CD4-positive, alpha-beta memory T cell (primary cell): ENCODE measurements around the gene BTBD1. TPM values are rescaled to one million over a fixed set of nuclear protein-coding genes. Genes with fewer than 3 reads are reported as not detected.

ENCODE experiments used
- CTCF ChIA-PET: fragments of 350-600 bp; sonication (Branson Sonifier 250); formaldehyde crosslinking; loops from one replicate; lab custom pipeline; 2021; ENCODE audit warnings: inconsistent platforms; ENCODE audit not compliant: partially characterized antibody; lab: Charles Lee
- POLR2A ChIA-PET: fragments of 350-600 bp; sonication (Branson Sonifier 250); formaldehyde crosslinking; loops from one replicate; lab custom pipeline; 2021; ENCODE audit not compliant: partially characterized antibody; lab: Charles Lee
- DNase-seq, 5 donors: peaks; one replicate each; pipeline versions ENCODE4 v3.0.0 to v3.0.0-alpha.2; 2020 to 2022; ENCODE audit warnings: mixed read lengths in 1 of 5
- H3K27ac ChIP-seq: one replicate; pipeline ENCODE4 v1.7.0; 2013; ENCODE audit warnings: low read depth, low read length
- H3K27me3 ChIP-seq: 2 replicates; pipeline ENCODE4 v1.7.0; 2013; ENCODE audit warnings: mild to moderate bottlenecking, low read length, moderate library complexity; ENCODE audit not compliant: insufficient read depth
- H3K36me3 ChIP-seq: 2 replicates; pipeline ENCODE4 v1.7.0; 2013; ENCODE audit warnings: mild to moderate bottlenecking, low read length, moderate library complexity; ENCODE audit not compliant: insufficient read depth
- H3K4me1 ChIP-seq: 2 replicates; pipeline ENCODE4 v1.7.0; 2013; ENCODE audit warnings: mild to moderate bottlenecking, low read length, moderate library complexity; ENCODE audit not compliant: insufficient read depth
- H3K4me3 ChIP-seq, 2 donors: one replicate each; pipeline ENCODE4 v1.7.0; 2013; ENCODE audit warnings: low read length in 2 of 2, mild to moderate bottlenecking in 1 of 2
- H3K9me3 ChIP-seq, 2 donors: one replicate each; pipeline ENCODE4 v1.7.0; 2013; ENCODE audit warnings: low read length in 2 of 2, control low read depth in 1 of 2; ENCODE audit not compliant: control insufficient read depth in 1 of 2
- H3K27ac Mint-ChIP-seq, 7 donors: one replicate each; pipeline ENCODE4 v1.8.0; 2020 to 2021; ENCODE audit warnings: mixed read lengths in 7 of 7, mild to moderate bottlenecking in 6 of 7, inconsistent platforms in 3 of 7, moderate library complexity in 3 of 7
- H3K27me3 Mint-ChIP-seq, 2 donors: one replicate each; pipeline ENCODE4 v1.8.0; 2020 to 2021; ENCODE audit warnings: mixed read lengths in 2 of 2
- H3K36me3 Mint-ChIP-seq, 2 donors: one replicate each; pipeline ENCODE4 v1.8.0; 2020 to 2021; ENCODE audit warnings: mixed read lengths in 2 of 2, inconsistent platforms in 1 of 2, mild to moderate bottlenecking in 1 of 2
- H3K4me1 Mint-ChIP-seq, 4 donors: one replicate each; pipeline ENCODE4 v1.8.0; 2020 to 2021; ENCODE audit warnings: mixed read lengths in 4 of 4, mild to moderate bottlenecking in 1 of 4
- H3K4me3 Mint-ChIP-seq, 8 donors: one replicate each; pipeline ENCODE4 v1.8.0; 2020 to 2021; ENCODE audit warnings: mixed read lengths in 8 of 8, mild to moderate bottlenecking in 7 of 8, moderate library complexity in 6 of 8, inconsistent platforms in 3 of 8
- H3K9me3 Mint-ChIP-seq, 8 donors: one replicate each; pipeline ENCODE4 v1.8.0; 2020 to 2021; ENCODE audit warnings: mixed read lengths in 8 of 8, mild to moderate bottlenecking in 5 of 8, inconsistent platforms in 3 of 8, moderate library complexity in 1 of 8
- intact Hi-C: fragments of 100-400 bp; cut with micrococcal nuclease; formaldehyde crosslinking; loops from one replicate; pipeline ENCODE4 v1.15.1; 2023
- polyA plus RNA-seq, 2 donors: library from polyadenylated mRNA; unstranded; fragments of 300-500 nt; fragmentation: Illumina TruSeq; gene quantifications; one replicate each; pipeline ENCODE4 v1.2.3, GENCODE V29; 2021
- total RNA-seq, 2 experiments: library from RNA; stranded (reverse); gene quantifications; one replicate each; pipeline ENCODE4 v1.2.3, GENCODE V29; 2021

BTBD1 gene
- total and polyA plus RNA-seq, 4 experiments from 2014 or later = 36.5 to 54.9 (median 44.3) TPM

DNA sequence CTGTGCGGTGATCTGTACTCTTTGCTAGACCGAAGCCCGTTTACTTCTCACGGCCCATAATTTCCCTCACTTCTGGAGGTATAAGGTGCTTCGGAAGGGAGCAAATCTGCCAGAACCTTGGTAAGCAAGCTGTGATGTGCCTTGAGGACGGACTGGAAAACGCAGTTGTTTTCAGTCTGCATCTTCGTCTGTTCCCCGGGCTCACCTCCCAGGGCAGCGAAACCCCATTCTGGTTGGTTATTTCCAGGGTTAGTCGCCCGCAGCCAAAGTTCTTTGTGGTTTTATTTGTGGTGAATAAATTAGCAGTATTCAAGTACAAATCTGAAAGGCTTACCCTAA, 80.6 kb downstream of the BTBD1 start:
- POLR2A ChIA-PET = interaction anchor here (0.6 to 5.2 kb wide), 12 partner anchors 9 to 446 kb away, joined by 3 to 42 read pairs (median 6); partner anchors contain the start of genes BTBD1, C15orf40, RPS17 and WHAMM
- H3K36me3 Mint-ChIP-seq = peaks cover 16 to 31% of the 10 kb centered on the region in 2 donors
- H3K9me3 Mint-ChIP-seq = no peaks in the 10 kb centered on the region
- H3K4me1 ChIP-seq = peaks cover 18% of the 10 kb centered on the region
- CTCF ChIA-PET = interaction anchor here (0.7 to 2.9 kb wide), 6 partner anchors 9 to 456 kb away, joined by 3 to 24 read pairs (median 10); partner anchors contain the start of genes BTBD1, C15orf40 and RPS17
- H3K27ac ChIP-seq = peak overlapping the region; percentile 71
- H3K27me3 ChIP-seq = no peaks in the 10 kb centered on the region
- peaks cover 7% of the 10 kb centered on the region for H3K36me3 ChIP-seq
- intact Hi-C loops = loop anchor here (1.0 to 10.0 kb wide), 6 partner anchors 14 to 446 kb away; partner anchors contain the start of genes C15orf40, RPS17 and WHAMM
- no peaks in the 10 kb centered on the region for H3K27me3 Mint-ChIP-seq
- H3K27ac Mint-ChIP-seq = peak overlapping the region; percentile 91 to 99 (median 96)
- no peaks in the 10 kb centered on the region for H3K9me3 ChIP-seq
- peaks cover 15 to 32% (median 25%) of the 10 kb centered on the region in 4 donors for H3K4me1 Mint-ChIP-seq
- H3K4me3 Mint-ChIP-seq = peak overlapping the region; percentile 96 to 99 (median 99)
- peak in 1 of 5 donors; percentile 60 for DNase-seq
- H3K4me3 ChIP-seq = peak overlapping the region; percentile 87 to 91

DNA sequence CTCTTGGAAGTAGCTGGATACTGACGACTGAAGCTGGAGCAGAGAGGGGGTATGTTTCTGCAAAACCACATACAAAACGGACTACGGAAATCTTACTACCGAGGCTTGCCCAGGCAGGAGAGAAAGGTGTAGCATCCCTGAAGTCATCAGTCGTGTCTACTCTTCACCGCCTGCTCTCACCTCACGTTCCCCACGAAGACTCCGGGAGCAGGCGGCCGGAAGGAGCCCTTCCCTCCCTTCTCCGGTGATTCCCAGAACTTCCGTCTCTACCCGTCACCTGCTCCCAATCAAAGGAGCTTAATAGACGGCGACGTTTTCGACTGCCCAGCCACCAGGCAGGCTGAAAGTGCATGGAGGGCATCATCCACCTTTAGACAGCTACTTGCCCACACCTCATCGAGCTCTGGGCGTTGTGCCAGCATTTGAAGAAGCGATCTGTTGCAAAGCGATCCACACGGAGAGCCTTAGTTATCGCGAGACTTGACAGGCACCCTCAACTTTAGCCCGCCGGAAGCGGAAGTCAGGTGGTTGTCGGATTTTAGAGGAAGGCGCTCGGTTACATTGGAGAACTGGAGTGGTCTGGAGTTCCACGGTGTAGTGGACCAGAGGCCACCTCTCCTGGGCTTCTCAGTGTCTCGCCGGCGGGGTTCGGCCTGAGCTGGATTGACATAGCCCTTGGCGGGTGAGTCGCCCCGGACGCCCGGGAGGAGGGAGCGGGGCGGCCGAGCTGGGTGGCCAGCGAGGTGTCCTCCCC, 81.2 kb downstream of the BTBD1 start, which contains the start of gene RAMAC:
Gene RAMAC (plus strand): TSS at position 523 of the 754 bp plus-strand sequence. CDS start 2,809 bp downstream, outside the sequence.
- Histone ChIP-seq H3K4me3 (peak within 1 kb of the TSS; percentile 87 to 91), H3K36me3 (peaks cover 7% of the 10 kb centered on the region), H3K9me3 (no peaks in the 10 kb centered on the region), H3K27me3 (no peaks in the 10 kb centered on the region), H3K4me1 (peaks cover 18% of the 10 kb centered on the region), H3K27ac (peak within 1 kb of the TSS; percentile 71)
- Mint-ChIP-seq H3K27me3 (no peaks in the 10 kb centered on the region), H3K36me3 (peaks cover 14 to 31% of the 10 kb centered on the region in 2 donors), H3K4me3 (peak within 1 kb of the TSS; percentile 96 to 99 (median 99)), H3K9me3 (no peaks in the 10 kb centered on the region), H3K27ac (peak within 1 kb of the TSS; percentile 91 to 99 (median 96)), H3K4me1 (peaks cover 15 to 32% (median 25%) of the 10 kb centered on the region in 4 donors)
- peak; percentile 90 to 98 (median 93) for DNase-seq
- POLR2A ChIA-PET = interaction anchor here (0.5 to 5.2 kb wide), 18 partner anchors 9 to 1585 kb away, joined by 3 to 42 read pairs (median 4); partner anchors contain the start of genes BTBD1, C15orf40, RPS17 and WHAMM
- intact Hi-C loops = loop anchor here (1.0 to 10.0 kb wide), 6 partner anchors 15 to 446 kb away; partner anchors contain the start of genes C15orf40, RPS17 and WHAMM
- CTCF ChIA-PET = interaction anchor here (0.7 to 2.9 kb wide), 6 partner anchors 10 to 455 kb away, joined by 3 to 24 read pairs (median 10); partner anchors contain the start of genes BTBD1, C15orf40 and RPS17

DNA sequence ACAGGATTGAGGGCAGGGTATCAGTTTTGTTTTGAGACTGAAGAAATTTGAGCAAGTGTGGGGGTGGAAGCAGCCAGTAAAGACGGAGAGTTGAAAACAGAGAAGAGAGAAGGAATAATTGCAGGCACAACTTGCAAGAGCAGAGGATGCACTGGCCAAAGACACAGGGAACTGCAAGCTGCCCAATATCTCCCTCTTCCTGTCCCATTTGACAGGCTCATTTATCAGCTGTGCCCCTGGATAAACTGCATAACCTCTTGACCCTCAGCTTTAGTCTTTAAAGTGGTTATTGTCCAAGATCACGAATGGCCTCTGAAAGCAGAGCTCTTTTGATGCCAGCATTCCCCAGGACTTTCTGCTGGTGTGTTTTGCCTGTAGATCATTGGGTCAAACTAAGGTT, 86.1 kb downstream of the BTBD1 start:
- POLR2A ChIA-PET = no interaction called here
- CTCF ChIA-PET = no interaction called here
- Mint-ChIP-seq H3K4me3 (no peak overlapping the region), H3K4me1 (peaks cover 11 to 14% (median 12%) of the 10 kb centered on the region in 4 donors), H3K27me3 (no peaks in the 10 kb centered on the region), H3K36me3 (peaks cover 0 to 3% of the 10 kb centered on the region in 2 donors), H3K27ac (no peak overlapping the region), H3K9me3 (no peaks in the 10 kb centered on the region)
- DNase-seq = no peak
- H3K36me3 ChIP-seq = no peaks in the 10 kb centered on the region
- H3K4me1 ChIP-seq = peaks cover 8% of the 10 kb centered on the region
- H3K27me3 ChIP-seq = no peaks in the 10 kb centered on the region
- no peaks in the 10 kb centered on the region for H3K9me3 ChIP-seq
- no peak overlapping the region for H3K4me3 ChIP-seq
- intact Hi-C loops = loop anchor here (10.0 kb wide), 1 partner anchor 296 kb away; no protein-coding TSS in a partner anchor
- H3K27ac ChIP-seq = no peak overlapping the region

DNA sequence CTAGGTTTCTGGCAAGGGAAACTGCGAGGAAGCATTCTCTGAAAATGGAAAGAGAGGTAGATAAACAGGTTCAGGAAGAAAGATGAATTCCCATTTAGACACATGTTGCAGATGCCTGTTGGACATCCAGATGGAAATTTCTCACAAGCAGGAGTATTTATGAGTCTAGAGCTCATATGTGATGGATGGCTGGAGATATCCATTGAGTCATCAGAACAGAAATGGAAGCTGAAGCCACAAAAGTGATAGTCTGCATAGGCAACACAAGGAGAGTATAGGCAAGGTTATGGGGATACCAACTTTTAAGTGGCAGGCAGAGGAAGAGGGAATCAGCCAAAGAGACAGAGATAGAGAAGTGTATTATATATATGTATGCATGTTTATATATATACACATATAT, 87.3 kb downstream of the BTBD1 start:
- H3K4me3 ChIP-seq = no peak overlapping the region
- H3K27me3 ChIP-seq = no peaks in the 10 kb centered on the region
- Mint-ChIP-seq H3K4me3 (no peak overlapping the region), H3K27me3 (no peaks in the 10 kb centered on the region), H3K9me3 (no peaks in the 10 kb centered on the region), H3K36me3 (no peaks in the 10 kb centered on the region), H3K4me1 (peaks cover 1 to 2% (median 2%) of the 10 kb centered on the region in 4 donors), H3K27ac (no peak overlapping the region)
- no peaks in the 10 kb centered on the region for H3K36me3 ChIP-seq
- no peaks in the 10 kb centered on the region for H3K9me3 ChIP-seq
- intact Hi-C loops = loop anchor here (10.0 kb wide), 1 partner anchor 295 kb away; no protein-coding TSS in a partner anchor
- CTCF ChIA-PET = no interaction called here
- POLR2A ChIA-PET = no interaction called here
- no peak overlapping the region for H3K27ac ChIP-seq
- no peaks in the 10 kb centered on the region for H3K4me1 ChIP-seq
- DNase-seq = no peak

DNA sequence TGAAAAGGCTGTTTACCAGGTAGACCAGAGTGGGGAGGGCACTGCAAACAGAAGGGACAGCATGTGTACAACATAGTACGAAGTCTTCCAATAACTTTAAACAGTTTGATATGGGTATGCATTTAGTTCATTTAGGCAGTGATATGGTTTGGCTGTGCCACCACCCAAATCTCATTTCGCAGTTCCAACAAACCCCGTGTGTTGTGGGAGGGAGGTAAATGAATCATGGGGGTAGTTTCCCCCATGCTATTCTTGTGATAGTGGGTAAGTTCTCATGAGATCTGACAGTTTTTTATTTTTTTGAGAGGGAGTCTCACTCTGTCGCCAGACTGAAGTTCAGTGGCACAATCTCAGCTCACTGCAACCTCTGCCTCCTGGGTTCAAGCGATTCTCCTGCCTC, 88.6 kb downstream of the BTBD1 start:
- POLR2A ChIA-PET = no interaction called here
- H3K4me1 Mint-ChIP-seq = peaks cover 0 to 2% (median under 1%) of the 10 kb centered on the region in 4 donors

DNA sequence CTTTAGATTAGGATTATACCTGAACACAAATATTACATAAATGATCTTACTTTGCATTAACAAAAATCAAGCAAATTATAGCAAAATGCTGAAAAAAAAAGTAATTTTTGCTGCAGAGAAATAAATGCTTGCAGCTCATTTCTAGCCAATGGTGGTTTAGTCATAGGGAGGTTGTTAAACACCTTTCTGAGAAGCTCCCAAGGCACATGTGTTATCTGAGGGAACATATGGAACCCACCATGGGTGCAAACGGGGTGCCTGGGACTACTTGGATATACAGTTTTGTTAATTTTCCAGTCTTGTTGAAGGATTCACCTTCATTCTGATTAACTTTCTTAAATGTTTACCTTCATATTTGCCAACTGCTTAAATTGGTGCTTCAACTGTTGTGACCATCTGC, 90.0 kb downstream of the BTBD1 start:
- H3K27ac ChIP-seq = no peak overlapping the region
- Mint-ChIP-seq H3K27ac (no peak overlapping the region), H3K27me3 (no peaks in the 10 kb centered on the region), H3K4me3 (no peak overlapping the region), H3K9me3 (no peaks in the 10 kb centered on the region), H3K36me3 (no peaks in the 10 kb centered on the region), H3K4me1 (peaks cover 0 to 2% (median under 1%) of the 10 kb centered on the region in 4 donors)
- intact Hi-C loops = no loop called here
- no peak for DNase-seq
- no peaks in the 10 kb centered on the region for H3K4me1 ChIP-seq
- H3K27me3 ChIP-seq = no peaks in the 10 kb centered on the region
- H3K4me3 ChIP-seq = no peak overlapping the region
- H3K36me3 ChIP-seq = no peaks in the 10 kb centered on the region
- ChIA-PET POLR2A (no interaction called here), CTCF (no interaction called here)
- no peaks in the 10 kb centered on the region for H3K9me3 ChIP-seq

More for the DNA sequence above, 88.6 kb downstream of the BTBD1 start:
- H3K27ac ChIP-seq = no peak overlapping the region
- H3K9me3 ChIP-seq = no peaks in the 10 kb centered on the region
- Mint-ChIP-seq H3K4me3 (no peak overlapping the region), H3K36me3 (no peaks in the 10 kb centered on the region), H3K27me3 (no peaks in the 10 kb centered on the region), H3K9me3 (no peaks in the 10 kb centered on the region), H3K27ac (no peak overlapping the region)
- H3K36me3 ChIP-seq = no peaks in the 10 kb centered on the region
- no peaks in the 10 kb centered on the region for H3K27me3 ChIP-seq
- no peak for DNase-seq
- CTCF ChIA-PET = no interaction called here
- intact Hi-C loops = no loop called here
- H3K4me3 ChIP-seq = no peak overlapping the region
- no peaks in the 10 kb centered on the region for H3K4me1 ChIP-seq

DNA sequence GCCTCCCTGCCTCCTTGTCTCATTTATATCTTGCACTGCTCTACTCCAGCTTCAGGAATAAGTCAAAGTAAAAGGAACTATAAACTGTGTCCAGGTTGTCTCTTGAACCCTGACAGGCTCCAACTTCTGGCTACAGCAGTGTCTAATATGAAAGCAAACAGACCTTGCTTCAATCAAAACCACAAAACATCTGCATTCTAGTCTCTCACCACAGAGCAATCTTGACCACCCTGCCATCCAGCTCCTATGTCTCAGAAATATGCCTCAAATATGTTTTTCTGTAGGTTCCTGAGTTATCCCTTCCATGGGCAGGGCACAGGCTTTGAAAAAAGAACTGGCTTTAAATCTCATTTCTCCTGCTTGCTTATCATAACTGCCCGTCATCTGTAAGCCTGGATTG, 94.1 kb downstream of the BTBD1 start:
- intact Hi-C loops = no loop called here
- ChIA-PET POLR2A (no interaction called here), CTCF (no interaction called here)
- H3K4me1 ChIP-seq = no peaks in the 10 kb centered on the region
- H3K27me3 ChIP-seq = no peaks in the 10 kb centered on the region
- H3K4me1 Mint-ChIP-seq = no peaks in the 10 kb centered on the region
- no peak overlapping the region for H3K4me3 Mint-ChIP-seq
- H3K27ac ChIP-seq = no peak overlapping the region
- H3K9me3 ChIP-seq = no peaks in the 10 kb centered on the region
- H3K9me3 Mint-ChIP-seq = no peaks in the 10 kb centered on the region
- H3K4me3 ChIP-seq = no peak overlapping the region
- H3K36me3 ChIP-seq = no peaks in the 10 kb centered on the region
- H3K27ac Mint-ChIP-seq = no peak overlapping the region
- H3K27me3 Mint-ChIP-seq = no peaks in the 10 kb centered on the region
- no peak for DNase-seq
- no peaks in the 10 kb centered on the region for H3K36me3 Mint-ChIP-seq
